Hindlimb muscle (tissue), 1 donor: ENCODE data around the gene MDN1. TPM values are rescaled to one million over a fixed set of nuclear protein-coding genes. Genes with fewer than 3 reads are reported as not detected.
"Not testable (repeated sequence)": the region's sequence is repeated elsewhere in the genome, so short reads cannot be mapped to it uniquely, and the experiment has no call there.

Source experiments
- DNase-seq: peaks from one replicate; pipeline ENCODE4 v3.0.0-alpha.2; 2013
- polyA plus RNA-seq: library from polyadenylated mRNA; unstranded; fragments of 120-200 nt; gene quantifications from one replicate; pipeline ENCODE4 v1.2.1, GENCODE V29; 2013; ENCODE audit not compliant: insufficient read length

MDN1 gene, protein sequence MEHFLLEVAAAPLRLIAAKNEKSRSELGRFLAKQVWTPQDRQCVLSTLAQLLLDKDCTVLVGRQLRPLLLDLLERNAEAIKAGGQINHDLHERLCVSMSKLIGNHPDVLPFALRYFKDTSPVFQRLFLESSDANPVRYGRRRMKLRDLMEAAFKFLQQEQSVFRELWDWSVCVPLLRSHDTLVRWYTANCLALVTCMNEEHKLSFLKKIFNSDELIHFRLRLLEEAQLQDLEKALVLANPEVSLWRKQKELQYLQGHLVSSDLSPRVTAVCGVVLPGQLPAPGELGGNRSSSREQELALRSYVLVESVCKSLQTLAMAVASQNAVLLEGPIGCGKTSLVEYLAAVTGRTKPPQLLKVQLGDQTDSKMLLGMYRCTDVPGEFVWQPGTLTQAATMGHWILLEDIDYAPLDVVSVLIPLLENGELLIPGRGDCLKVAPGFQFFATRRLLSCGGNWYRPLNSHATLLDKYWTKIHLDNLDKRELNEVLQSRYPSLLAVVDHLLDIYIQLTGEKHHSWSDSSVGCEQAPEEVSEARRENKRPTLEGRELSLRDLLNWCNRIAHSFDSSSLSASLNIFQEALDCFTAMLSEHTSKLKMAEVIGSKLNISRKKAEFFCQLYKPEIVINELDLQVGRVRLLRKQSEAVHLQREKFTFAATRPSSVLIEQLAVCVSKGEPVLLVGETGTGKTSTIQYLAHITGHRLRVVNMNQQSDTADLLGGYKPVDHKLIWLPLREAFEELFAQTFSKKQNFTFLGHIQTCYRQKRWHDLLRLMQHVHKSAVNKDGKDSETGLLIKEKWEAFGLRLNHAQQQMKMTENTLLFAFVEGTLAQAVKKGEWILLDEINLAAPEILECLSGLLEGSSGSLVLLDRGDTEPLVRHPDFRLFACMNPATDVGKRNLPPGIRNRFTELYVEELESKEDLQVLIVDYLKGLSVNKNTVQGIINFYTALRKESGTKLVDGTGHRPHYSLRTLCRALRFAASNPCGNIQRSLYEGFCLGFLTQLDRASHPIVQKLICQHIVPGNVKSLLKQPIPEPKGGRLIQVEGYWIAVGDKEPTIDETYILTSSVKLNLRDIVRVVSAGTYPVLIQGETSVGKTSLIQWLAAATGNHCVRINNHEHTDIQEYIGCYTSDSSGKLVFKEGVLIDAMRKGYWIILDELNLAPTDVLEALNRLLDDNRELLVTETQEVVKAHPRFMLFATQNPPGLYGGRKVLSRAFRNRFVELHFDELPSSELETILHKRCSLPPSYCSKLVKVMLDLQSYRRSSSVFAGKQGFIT (N-terminal part only)
- polyA plus RNA-seq = 30.2 TPM

GRCh38 chr6:89819336-89820130 is at the start of gene MDN1:
Gene MDN1 (minus strand): TSS chr6:89819794. CDS start chr6:89819607, 187 bp downstream.
- peak; percentile 96 for DNase-seq

- DNase-seq = no peak
Observed at GRCh38 chr6:89866024-89866678, 46.6 kb upstream of the MDN1 start.

DNA sequence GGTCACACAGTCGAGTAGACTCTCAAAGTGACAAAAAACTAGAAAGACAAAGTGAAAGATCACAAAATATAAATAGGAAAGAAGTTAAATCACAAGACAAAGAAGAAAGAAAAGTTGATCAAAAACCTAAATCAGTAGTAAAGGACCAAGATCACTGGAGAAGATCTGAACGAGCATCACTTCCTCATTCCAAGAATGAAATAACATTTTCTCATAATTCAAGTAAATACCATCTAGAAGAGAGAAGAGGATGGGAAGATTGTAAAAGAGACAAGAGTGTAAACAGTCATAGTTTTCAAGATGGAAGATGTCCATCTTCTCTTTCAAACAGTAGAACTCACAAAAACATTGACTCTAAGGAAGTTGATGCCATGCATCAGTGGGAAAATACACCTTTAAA is 43.1 kb upstream of the MDN1 start:
- no peak for DNase-seq

DNA sequence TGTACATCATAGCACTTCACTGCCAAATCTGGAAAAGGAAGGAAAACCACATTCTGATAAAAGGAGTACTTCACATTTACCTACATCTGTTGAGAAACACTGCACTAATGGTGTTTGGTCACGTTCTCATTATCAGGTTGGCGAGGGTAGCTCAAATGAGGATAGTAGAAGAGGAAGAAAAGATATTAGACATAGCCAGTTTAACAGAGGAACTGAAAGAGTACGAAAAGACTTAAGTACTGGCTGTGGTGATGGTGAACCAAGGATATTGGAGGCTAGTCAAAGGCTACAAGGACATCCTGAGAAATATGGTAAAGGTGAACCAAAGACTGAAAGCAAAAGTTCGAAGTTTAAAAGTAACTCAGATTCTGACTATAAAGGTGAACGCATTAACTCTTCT is 42.7 kb upstream of the MDN1 start:
- DNase-seq = no peak

- no peak for DNase-seq
Observed at GRCh38 chr6:89859744-89860143, 40.1 kb upstream of the MDN1 start.

GRCh38 chr6:89858041-89858440 is 38.4 kb upstream of the MDN1 start:
- no peak for DNase-seq

- DNase-seq = no peak
Observed at GRCh38 chr6:89853068-89853467, 33.5 kb upstream of the MDN1 start.

GRCh38 chr6:89847513-89847912 is 27.9 kb upstream of the MDN1 start:
- DNase-seq = not testable (repeated sequence)

DNA sequence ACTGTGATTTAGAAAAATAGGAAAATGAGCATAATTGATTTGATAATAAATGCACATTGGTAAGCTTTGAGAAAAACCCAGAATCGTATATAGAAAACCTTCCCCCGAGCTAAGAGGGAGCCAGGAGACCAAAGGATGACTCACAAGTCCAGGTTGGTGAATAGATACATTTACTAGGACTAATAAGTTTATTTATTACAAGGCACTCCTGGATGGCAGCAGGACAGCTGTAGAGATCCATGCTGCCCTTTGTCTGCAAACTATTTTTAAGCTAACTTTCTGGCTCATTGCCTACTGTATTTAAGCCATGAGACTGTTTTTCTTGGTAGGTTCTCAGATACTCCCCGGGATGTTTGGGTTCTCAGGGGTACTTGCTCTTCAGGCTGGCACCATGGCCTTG is 23.5 kb upstream of the MDN1 start:
- DNase-seq = no peak

DNA sequence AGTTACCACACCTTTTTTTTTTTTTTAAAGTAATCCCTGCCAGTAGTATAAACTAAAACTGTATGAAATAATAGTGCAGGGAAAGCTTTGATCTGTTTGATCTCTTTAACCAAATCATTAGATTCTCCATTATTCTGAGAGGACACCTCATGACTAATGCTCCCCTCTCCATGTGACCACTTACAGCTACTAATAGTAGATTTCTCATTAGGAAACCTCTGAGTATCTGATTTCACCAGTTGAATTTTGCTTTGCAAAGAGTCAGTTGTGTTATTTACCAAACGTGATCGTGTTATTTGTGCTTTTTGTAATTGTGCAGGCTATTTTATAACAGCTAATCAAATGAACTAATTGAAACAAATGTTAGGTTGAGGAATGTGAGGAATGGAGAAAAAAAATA is 22.6 kb upstream of the MDN1 start:
- no peak for DNase-seq

GRCh38 chr6:89840538-89840937 is 20.9 kb upstream of the MDN1 start:
- no peak for DNase-seq

DNA sequence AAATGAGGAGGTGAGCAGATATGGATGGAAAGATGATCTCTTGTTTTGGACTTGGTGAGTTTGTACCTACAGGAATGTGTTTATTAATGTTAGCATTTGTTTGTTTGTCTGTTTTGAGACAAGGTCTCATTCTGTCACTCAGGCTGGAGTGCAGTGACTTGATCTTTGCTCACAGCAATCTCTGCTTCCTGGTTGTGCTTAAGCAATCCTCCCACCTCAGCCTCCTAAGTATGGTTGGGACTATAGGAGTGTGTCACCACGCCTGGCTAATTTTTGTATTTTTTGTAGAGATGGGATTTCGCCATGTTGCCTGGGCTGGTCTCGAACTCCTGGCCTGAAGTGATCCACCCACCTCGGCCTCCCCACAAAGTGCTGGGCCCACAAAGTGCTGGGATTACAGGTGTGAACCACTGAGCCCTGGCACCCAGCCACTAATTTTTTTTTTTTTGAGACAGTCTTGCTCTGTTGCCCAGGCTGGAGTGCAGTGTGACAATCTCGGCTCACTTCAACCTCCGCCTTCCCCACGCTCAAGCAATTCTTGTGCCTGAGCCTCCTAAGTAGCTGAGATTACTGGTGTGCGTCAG is 17.1 kb upstream of the MDN1 start:
- DNase-seq = no peak

DNA sequence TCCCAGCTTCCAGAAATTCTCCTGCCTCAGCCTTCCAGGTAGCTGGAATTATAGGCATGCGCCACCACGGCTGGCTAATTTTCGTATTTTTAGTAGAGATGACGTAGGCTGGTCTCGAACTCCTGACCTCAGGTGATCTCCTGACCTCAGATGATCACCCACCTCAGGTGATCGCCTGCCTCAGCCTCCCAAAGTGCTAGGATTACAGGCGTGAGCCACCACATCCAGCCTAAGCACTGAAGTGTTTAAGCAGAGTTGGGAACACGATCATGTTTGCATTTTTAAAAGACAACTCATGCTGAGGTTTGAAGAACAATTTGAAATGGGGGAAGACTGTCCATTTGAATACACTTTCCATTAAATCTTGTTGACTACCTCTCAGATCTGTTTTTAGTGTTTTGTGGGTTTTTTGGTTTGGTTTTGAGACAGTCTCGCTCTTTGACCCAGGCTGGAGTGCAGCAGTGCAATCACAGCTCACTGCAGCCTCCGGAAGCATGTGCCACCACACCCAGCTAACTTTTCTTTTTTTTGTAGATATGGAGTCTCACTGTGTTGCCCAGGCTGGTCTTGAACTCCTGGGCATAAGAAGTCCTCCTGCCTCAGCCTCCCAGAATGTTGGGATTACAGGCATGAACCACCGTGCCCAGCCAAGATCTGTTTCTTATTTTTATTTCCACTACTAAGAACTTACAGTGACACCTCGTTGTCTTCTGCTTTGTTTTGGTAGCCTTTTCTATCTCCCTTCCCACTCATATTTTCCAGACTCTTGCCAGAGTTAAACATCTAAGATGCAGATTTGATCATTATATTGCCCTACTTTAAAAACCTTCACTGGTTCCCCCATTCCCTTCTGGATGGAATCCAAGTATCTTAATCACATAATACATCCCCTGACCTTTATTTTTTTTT is 15.5 kb upstream of the MDN1 start:
- no peak for DNase-seq

GRCh38 chr6:89830170-89830809 is 10.7 kb upstream of the MDN1 start:
- DNase-seq = no peak

GRCh38 chr6:89829472-89830169 is 10.0 kb upstream of the MDN1 start, which contains the start of gene CASP8AP2:
Gene CASP8AP2 (plus strand): TSS chr6:89829880.
- peak; percentile 95 for DNase-seq

GRCh38 chr6:89828988-89829471 is 9.4 kb upstream of the MDN1 start:
- no peak for DNase-seq

GRCh38 chr6:89828475-89828987 is 8.9 kb upstream of the MDN1 start:
- DNase-seq = not testable (repeated sequence)

DNA sequence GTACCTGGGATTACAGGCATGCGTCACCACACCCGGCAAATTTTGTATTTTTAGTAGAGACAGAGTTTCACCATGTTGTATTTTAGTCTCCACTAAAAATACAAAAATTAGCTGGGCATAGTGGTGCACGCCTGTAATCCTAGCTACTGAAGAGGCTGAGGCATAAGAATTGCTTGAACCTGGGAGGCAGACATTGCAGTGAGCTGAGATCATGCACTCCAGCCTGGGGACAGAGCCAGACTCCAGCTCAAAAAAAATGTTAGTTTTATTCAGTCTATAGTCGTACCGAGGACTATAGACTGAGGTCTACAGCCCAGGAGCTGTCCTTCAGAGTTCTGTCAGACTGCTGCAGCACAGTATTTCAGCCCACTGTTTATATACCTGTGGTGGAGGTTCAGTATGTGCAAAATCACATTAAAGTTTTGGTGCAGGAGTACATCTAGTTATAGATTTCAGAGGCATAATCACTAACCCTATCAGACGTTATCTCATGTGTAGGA is 6.5 kb upstream of the MDN1 start:
- no peak for DNase-seq
